CD4-positive, alpha-beta T cell treated with Interleukin-12 subunit alpha and Interleukin-12 subunit beta, for 1 hour (primary cell): ENCODE results near the gene GRK5.
"Not testable (repeated sequence)": the region's sequence is repeated elsewhere in the genome, so short reads cannot be mapped to it uniquely, and the experiment has no call there.

ENCODE experiments used
- DNase-seq: peaks from one replicate; pipeline ENCODE4 v3.0.0-alpha.2; 2020

The GRK5 gene

GRCh38 chr10:119448628-119449584 lies 241.5 kb downstream of the GRK5 start:
- no peak for DNase-seq

- DNase-seq, result no peak
These were observed 242.5 kb downstream of the GRK5 start for GRCh38 chr10:119449760-119450461.

- no peak for DNase-seq
These were observed 243.4 kb downstream of the GRK5 start for GRCh38 chr10:119450606-119451299.

- DNase-seq, result no peak
These were observed 244.0 kb downstream of the GRK5 start for GRCh38 chr10:119451300-119451896.

- DNase-seq, result no peak
These were observed 245.0 kb downstream of the GRK5 start for GRCh38 chr10:119452396-119452795.

GRCh38 chr10:119453313-119453712 lies 245.9 kb downstream of the GRK5 start:
- DNase-seq, result no peak

GRCh38 chr10:119454316-119454715 lies 246.9 kb downstream of the GRK5 start:
- DNase-seq, result no peak

- DNase-seq, result no peak
These were observed 247.6 kb downstream of the GRK5 start for GRCh38 chr10:119454990-119455389.

- DNase-seq, result no peak
These were observed 248.5 kb downstream of the GRK5 start for GRCh38 chr10:119455609-119456434.

- no peak for DNase-seq
These were observed 249.1 kb downstream of the GRK5 start for GRCh38 chr10:119456435-119456810.

- DNase-seq, result no peak
These were observed 250.8 kb downstream of the GRK5 start for GRCh38 chr10:119457966-119458766.

- DNase-seq, result no peak
These were observed 252.4 kb downstream of the GRK5 start for GRCh38 chr10:119459681-119460340.

- DNase-seq, result no peak
These were observed 253.2 kb downstream of the GRK5 start for GRCh38 chr10:119460369-119461195.

GRCh38 chr10:119461380-119461779 lies 254.0 kb downstream of the GRK5 start:
- no peak for DNase-seq

- DNase-seq, result no peak
These were observed 254.6 kb downstream of the GRK5 start for GRCh38 chr10:119461923-119462322.

- no peak for DNase-seq
These were observed 255.4 kb downstream of the GRK5 start for GRCh38 chr10:119462773-119463172.

- not testable (repeated sequence) for DNase-seq
These were observed 255.8 kb downstream of the GRK5 start for GRCh38 chr10:119463195-119463594.

- DNase-seq, result no peak
These were observed 257.7 kb downstream of the GRK5 start for GRCh38 chr10:119465085-119465484.

- DNase-seq, result no peak
These were observed 258.7 kb downstream of the GRK5 start for GRCh38 chr10:119466076-119466475.

GRCh38 chr10:119466655-119467054 lies 259.3 kb downstream of the GRK5 start:
- DNase-seq, result peak; percentile 38
